Measurements from ENCODE around the gene PRPF18. TPM values are rescaled to one million over a fixed set of nuclear protein-coding genes. Genes with fewer than 3 reads are reported as not detected.

Gene PRPF18
- total and polyA plus RNA-seq, 2 of the 4 experiments (the other 2 are of a cell fraction): 10.0 to 16.9 TPM

- no TSS peak for BruUV-seq (replicated peaks)
- Histone ChIP-seq H3K27me3 (ENCODE audit: control insufficient read depth, insufficient read depth, low read length) (no peaks in the 10 kb centered on the region), H3K4me2 (ENCODE audit: low read depth, low read length) (no peak overlapping the region), H3K23ac (ENCODE audit: low read depth, low read length) (no peak overlapping the region), H4K5ac (ENCODE audit: low read depth, low read length) (no peak overlapping the region), H3K79me1 (ENCODE audit: low read depth in 1 of 2, low read length in 2 of 2) (peaks cover 16 to 70% of the 10 kb centered on the region in 2 experiments), H3K14ac (replicated peaks; ENCODE audit: low read depth, low read length) (no peak overlapping the region), H2BK5ac (ENCODE audit: low read depth, low read length, poor library complexity, severe bottlenecking) (no peak overlapping the region), H3K4me3 (ENCODE audit: insufficient read depth, low read depth, low read length) (no peak overlapping the region), H4K20me1 (ENCODE audit: insufficient read depth, low read length) (no peaks in the 10 kb centered on the region), H4K91ac (ENCODE audit: insufficient read depth, low read depth, low read length) (no peak overlapping the region), H2AK5ac (ENCODE audit: low read depth, low read length) (no peak overlapping the region), H3K36me3 (ENCODE audit: control insufficient read depth, insufficient read depth, low read length) (peaks cover 49% of the 10 kb centered on the region), H2AK9ac (replicated peaks; ENCODE audit: low read depth, low read length, poor library complexity) (no peak overlapping the region), H3K18ac (ENCODE audit: low read depth, low read length) (no peak overlapping the region), H4K8ac (ENCODE audit: low read depth in 2 of 2, low read length in 2 of 2) (no peak overlapping the region), H3K4ac (ENCODE audit: low read depth, low read length) (no peak overlapping the region), H3K27ac (ENCODE audit: insufficient read depth, low read length) (no peak overlapping the region), H3K9ac (ENCODE audit: low read depth, low read length) (no peak overlapping the region), H2BK120ac (ENCODE audit: low read depth, low read length) (no peak overlapping the region), H3K9me1 (ENCODE audit: insufficient read depth, low read length) (peaks cover 15% of the 10 kb centered on the region), H3K9me3 (ENCODE audit: control insufficient read depth, insufficient read depth, low read length) (no peaks in the 10 kb centered on the region), H3K56ac (ENCODE audit: extremely low read depth, insufficient read depth, low read length) (no peak overlapping the region), H3K4me1 (ENCODE audit: control insufficient read depth, insufficient read depth, low read length) (peaks cover 5% of the 10 kb centered on the region; the same call in 1 of the 2 replicates), H2BK20ac (ENCODE audit: low read depth, low read length) (no peak overlapping the region), H2BK15ac (ENCODE audit: low read depth, low read length) (no peak overlapping the region), H2AFZ (replicated peaks; ENCODE audit: low read length, poor library complexity) (no peak overlapping the region)
- TF ChIP-seq SMC3 (IDR thresholded peaks at IDR 0.05; ENCODE audit: low read depth, low read length) (no peak), POLR2A (IDR thresholded peaks at IDR 0.05; ENCODE audit: low read depth, low read length) (no peak), ELK1 (IDR thresholded peaks at IDR 0.05; ENCODE audit: borderline replicate concordance, low read depth, low read length) (no peak), CEBPB (IDR thresholded peaks at IDR 0.05; ENCODE audit: low read depth, low read length) (no peak), FOS (IDR thresholded peaks at IDR 0.05; ENCODE audit: low read depth, low read length) (no peak), RAD21 (IDR thresholded peaks at IDR 0.05; ENCODE audit: low read length) (no peak), CTCF (conservative IDR thresholded peaks at IDR 0.05; ENCODE audit: low read depth, low read length) (no peak), NFE2L2 (IDR thresholded peaks at IDR 0.05; ENCODE audit: low read depth, low read length) (no peak), MAZ (IDR thresholded peaks at IDR 0.05; ENCODE audit: borderline replicate concordance, low read depth, low read length) (no peak), MXI1 (IDR thresholded peaks at IDR 0.05; ENCODE audit: borderline replicate concordance, low read depth, low read length) (no peak), RCOR1 (IDR thresholded peaks at IDR 0.05; ENCODE audit: insufficient replicate concordance, low read length) (no peak), BHLHE40 (IDR thresholded peaks at IDR 0.05; ENCODE audit: low read depth, low read length) (no peak), MAFK (IDR thresholded peaks at IDR 0.05; ENCODE audit: low read depth, low read length) (no peak), USF2 (IDR thresholded peaks at IDR 0.05; ENCODE audit: low read depth, low read length) (no peak), RFX5 (IDR thresholded peaks at IDR 0.05; ENCODE audit: low read depth, low read length) (no peak)
- dilution Hi-C loops (cut with HindIII; ENCODE audit: low sequenced_read_pairs, unreplicated experiment): no loop called here
- DNase-seq: no peak
- 100% methylated on average over 2 of the region's 4 CpGs; no CpG with 5 or more reads in 1 of the 2 experiments for WGBS, 2 experiments (ENCODE audit: extremely low coverage in 2 of 2, insufficient read length in 1 of 2)
- ATAC-seq (ENCODE audit: low read depth): no peak
- POLR2A ChIA-PET (ENCODE audit: unreplicated experiment): no interaction called here
- in situ Hi-C loops (cut with MboI; ENCODE audit: low sequenced_read_pairs): loop anchor here (5.0 to 25.0 kb wide), 2 partner anchors 109 to 419 kb away; no protein-coding TSS in a partner anchor
- intact Hi-C loops (cut with micrococcal nuclease): loop anchor here (10.0 kb wide), 1 partner anchor 427 kb away; no protein-coding TSS in a partner anchor
- CTCF ChIA-PET: no interaction called here
Observed at GRCh38 chr10:13668126-13668525, 81.4 kb downstream of the PRPF18 start.

All from IMR-90 (cell line).